NCI-H2107 treated with DMSO at 0.1 percent for 48 hours (cell line): ENCODE measurements around the gene STBD1.
A peak's percentile ranks its signal among the peaks of the same experiment; 100 is the strongest.
"Not testable (repeated sequence)": the region's sequence is repeated elsewhere in the genome, so short reads cannot be mapped to it uniquely, and the experiment has no call there.

Source experiments
- DNase-seq: peaks from one replicate; lab custom pipeline; 2025; ENCODE audit not compliant: unreplicated experiment; lab: John Stamatoyannopoulos, UW

The STBD1 gene

DNA sequence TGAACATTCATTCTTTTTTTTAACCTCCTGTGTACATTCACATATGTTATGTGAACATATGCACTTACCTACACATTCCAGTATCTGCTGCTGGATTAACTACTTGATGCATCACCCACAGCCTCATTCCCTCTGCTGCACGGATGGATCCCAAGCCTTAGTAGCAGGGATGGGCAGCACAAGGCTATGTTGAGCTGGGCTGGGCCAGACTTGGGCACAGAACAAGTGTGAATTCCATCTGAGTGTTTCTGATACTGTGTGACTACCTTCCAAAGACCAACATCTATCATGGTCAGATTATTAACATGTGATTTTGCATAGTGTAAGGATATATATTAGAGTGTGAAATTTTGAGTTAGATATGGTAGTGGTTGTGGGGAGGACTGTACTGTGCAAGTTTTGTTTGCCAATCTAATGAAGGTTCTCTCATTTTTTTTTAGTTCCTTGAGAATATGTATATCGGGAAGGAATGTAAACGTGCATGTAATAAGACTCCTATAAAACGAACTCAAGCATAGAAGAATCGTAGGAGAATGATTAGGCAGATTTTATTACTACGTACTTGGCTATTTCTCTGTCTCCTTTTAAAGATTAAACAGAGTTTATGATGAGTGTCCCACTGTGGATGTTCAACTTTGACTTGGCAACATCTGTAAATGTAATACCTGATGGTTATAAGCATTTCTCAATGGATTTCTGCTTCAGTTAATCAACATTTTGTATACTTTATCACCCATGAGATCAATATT lies 23.4 kb upstream of the STBD1 start:
- DNase-seq: no peak

DNA sequence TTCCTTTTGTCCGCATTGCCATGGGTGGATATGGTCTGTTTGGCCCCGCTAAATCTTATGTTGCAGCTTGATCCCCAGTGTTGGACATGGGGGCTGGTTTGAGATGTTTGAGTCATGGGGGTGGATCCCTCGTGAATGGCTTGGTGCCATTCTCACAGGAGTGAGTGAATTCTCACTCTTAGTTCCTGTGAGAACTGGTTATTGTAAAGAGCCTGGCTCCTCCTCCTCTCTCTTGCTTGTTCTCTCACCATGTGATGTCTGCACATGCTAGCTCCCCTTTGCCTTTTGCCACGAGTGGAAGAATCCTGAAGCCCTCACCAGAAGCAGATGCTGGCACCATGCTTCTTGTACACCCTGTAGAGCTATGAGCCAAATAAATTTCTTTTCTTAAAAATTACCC lies 22.6 kb upstream of the STBD1 start:
- no peak for DNase-seq

DNA sequence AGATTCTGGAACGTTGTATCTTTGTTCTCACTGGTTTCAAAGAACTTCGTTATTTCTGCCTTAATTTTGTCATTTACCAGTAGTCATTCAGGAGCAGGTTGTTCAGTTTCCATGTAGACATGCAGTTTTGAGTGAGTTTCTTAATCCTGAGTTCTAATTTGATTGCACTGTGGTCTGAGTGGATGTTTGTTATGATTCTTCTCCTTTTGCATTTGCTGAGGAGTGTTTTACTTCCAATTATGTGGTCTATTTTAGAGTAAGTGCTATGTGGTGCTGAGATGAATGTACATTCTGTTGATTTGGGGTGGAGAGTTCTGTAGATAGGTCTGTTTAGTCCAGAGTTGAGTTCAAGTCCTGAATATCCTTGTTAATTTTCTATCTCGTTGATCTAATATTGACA lies 18.7 kb upstream of the STBD1 start:
- not testable (repeated sequence) for DNase-seq

DNA sequence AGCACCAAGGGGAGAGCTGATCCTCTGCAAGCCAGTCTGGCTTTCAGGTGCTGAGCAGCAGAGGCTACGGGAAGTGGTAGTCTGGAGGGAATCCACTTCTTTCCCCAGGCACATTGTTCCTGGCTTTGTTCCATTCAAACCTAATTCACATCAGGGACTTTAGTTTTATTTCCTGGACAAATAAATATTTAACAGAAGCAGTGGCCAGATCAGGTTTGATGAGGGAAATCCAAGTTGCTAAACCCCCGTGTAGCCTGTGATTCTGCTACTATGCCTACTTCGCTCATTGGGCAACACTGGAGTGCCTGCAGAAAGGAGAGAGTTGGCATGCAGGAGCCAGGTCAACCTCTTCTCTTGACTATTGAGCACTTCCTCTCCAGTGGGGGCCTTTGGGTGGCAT lies 13.8 kb upstream of the STBD1 start:
- DNase-seq: no peak

DNA sequence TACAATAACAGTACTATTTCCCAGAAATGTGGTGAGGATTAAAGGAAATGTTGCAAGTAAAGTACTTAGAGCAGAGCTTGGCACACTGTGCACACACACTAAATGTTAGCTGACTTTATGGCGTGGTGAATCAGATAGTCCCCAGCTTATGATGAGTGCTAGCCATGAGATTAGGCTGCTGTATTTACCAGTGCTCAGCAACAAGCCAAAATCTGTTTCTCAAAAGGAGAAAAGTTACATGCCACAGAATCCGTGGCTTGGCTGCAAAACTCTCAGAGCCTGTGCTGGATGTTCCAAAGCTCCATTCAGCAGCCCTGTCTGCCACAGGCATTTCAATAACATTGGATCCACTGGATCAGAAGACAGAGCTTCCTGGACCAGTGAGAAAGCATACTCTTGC lies 12.8 kb upstream of the STBD1 start:
- no peak for DNase-seq

DNA sequence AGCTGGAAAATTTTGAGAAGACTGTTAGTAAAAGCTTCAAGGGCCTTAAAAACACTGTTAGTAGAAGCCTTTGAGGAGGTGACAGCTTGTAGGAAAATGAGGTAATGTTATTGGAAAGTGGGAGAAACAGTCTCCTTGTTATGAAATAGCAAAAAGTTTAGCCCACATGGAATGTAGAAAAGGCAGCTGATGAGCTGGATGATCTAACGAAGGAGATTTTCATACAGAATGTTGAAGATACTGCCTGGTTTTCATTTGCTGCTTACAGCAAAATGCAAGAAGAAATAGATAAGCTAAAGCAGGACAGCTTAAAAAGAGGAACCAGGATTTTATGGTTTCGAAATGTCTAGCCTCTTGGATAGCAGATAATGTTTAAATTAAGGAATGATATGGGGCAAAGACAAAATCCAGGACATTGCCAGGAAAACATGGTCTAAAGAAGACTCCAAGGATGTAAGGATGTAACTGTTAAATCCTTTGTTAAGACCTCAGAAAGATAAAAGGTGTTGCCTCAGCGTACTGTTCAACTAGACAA lies 10.2 kb upstream of the STBD1 start:
- DNase-seq: no peak

DNA sequence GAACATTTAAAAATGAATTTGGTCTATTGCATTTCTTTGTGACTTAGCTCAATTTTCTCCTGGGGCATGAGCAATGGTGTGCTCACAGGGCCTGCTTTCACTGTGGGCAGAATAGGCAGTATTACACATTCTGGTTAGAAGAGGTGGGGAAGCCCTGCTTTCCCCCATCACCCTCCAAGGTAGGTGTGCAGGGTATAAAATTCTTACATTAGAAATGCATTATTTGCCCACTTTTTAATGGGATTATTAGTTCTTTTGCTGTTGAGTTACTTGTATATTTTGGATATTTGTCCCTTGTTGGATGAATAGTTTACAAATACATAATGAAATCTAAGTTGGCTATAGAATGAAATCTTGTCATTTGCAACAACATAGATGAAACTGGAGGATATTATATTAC lies 8.3 kb upstream of the STBD1 start:
- DNase-seq: no peak

DNA sequence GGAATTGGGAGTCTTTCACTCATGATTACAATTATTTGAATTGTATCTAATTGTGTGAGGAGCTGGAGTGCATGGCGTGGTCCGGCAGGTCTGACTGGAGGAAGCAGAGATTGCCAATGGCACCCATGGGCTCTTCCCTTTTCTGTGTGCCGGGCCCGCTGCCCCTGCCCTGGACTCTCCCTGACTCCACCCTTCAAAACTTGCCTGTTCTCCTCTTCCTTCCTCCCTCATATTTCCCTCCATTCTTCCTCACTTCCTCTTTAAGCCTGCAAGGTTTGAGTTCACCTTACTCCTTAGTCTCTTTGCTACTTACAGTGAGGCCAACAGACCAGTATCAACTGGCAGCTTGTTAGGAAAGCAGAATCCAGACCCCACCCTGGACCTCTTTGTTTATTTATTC lies 6.5 kb upstream of the STBD1 start:
- DNase-seq: no peak

DNA sequence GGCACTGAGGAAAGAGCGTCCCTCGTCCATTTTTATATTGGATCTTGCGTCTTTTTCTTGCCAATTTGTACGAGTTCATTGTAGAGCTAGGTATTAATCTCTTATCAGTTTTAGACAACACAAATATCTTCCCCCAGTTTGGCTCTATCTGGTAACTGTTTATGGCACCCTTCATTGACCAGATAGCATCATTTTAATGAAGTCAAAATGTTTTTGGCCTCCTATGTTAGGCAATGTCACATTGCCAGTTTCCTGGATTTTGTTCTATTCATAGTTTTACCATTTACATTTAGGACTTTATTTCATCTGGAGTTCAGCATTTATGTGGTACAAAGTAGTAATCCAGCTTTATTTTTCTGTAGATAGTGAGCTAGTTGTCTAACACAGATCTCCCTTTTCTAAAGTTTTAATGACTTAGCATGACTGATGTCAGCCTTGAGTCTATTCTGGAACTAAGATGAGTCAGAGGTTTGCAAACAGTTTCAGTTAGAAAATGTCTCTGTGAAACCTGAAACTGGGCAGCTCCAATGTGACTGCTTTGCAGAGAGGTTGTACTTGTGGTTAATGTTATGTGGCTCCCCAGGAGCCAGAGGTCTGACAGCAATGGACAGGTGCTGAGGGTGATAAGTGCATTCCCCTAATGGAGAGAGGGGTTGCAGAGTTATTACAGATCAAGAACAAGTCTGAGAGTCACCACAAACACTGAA lies 5.3 kb upstream of the STBD1 start:
- peak; percentile 84 for DNase-seq

DNA sequence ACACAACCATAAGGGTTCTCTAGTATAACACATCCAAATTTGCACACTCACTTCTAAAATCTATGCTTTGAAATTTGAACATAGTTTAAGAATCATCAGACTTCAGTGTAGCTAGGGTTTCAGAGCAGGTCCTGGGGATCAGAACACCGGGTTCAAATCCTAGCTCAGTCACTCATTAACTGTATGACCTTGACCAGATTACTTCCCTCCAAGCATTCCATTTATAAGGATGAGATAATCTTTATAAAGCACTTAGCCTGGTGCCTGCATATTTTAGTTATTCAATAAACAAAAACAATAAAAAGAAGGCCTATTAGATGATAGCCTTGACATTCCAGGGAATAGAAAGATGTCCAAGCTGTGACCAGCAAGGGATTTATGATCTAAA lies 4.8 kb upstream of the STBD1 start:
- no peak for DNase-seq

DNA sequence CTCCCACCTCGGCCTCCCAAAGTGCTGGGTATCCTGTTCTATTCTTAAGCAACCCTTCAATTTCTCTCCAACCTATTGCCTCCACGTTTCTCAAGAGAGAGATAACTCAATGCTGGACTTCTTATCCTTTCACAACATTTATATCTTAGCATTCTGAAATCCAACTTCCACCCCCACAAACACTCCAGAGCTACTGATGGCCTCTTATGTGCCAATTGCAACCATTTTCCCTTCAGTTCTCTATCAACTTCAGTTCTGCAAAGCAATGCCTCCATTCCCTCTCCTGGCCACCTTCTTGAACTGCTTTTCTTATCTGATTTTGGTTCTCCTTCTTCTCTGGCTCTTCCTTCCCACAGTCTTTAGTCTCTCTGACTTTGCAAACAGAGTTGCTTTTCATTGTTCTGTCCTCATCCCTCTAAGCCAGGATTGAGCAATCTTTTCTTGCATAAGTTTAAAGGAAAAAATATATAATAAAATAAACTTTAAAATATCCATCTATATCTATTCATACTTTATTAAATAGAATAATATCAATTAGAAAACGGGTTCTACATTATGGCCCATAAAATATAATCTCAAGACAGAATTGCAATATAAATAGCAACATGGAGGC lies 3.6 kb upstream of the STBD1 start:
- DNase-seq: no peak

DNA sequence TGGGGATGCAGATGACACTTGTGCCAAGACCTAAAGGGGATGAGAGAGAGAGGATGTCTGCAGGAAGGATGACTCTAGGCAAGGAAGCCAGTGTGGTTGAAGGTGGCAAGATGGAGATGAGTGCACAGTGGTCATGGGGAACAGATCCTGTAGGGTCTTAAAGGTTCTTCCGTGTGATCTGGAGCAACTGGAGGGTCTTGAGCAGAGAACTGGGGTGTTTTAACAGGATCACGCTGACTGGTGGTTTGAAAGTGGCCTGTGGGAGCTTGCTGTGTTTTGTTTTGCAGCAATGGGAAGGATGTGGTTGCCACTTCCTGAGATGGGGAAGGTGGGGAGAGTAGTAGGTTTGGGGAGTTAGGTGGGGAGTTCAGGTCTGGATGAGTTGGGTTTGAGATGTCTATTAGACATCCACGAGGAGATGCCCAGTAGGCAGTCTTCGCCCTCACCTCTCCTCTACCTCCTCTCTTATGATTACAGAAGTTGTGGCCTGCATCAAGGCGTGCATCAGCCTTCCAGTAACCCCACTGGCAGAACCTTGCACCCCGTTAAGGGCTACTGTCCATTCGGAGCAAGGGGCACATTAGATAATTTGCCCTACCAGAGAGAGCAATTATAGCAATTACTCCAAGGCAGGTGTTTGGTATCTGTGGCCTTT lies 1.4 kb upstream of the STBD1 start:
- no peak for DNase-seq

DNA sequence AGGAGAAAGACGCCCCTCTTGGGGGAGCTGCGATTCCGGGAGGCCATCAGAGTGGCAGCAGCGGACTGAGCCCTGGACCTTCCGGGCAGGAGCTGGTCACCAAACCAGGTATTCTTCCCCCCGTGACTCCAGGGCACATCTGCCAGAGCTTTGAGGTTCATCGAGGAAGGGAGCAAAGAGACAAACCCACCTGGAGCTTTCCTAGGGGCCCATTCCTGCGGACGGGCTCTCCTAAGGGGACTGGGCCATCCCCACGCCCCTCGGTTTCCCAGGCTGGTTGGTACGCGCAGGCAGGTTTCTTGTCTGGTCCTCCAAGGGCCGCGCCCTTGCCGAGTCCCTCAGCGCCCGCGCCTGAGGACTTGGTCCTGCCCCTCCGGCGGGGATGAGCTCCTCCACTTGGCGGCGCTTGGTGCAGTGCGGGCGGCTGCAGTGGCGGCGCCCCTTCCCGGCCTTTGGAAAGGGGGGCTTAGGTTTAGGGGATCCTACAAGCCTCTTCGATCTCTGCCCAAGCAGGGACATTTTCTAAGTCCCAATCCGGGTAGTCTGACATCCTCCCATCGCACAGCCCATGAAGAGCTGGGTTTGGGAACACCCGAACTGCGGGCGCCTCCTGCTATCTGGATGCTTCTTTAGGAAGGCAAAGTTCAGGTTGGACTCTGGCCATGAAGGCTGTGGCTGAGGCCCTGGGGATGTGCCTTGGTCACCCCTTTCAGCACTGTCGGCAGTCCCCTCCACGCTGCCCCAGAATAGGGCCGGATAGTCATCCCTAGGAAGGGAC lies 538 bp downstream of the STBD1 start:
- no peak for DNase-seq

DNA sequence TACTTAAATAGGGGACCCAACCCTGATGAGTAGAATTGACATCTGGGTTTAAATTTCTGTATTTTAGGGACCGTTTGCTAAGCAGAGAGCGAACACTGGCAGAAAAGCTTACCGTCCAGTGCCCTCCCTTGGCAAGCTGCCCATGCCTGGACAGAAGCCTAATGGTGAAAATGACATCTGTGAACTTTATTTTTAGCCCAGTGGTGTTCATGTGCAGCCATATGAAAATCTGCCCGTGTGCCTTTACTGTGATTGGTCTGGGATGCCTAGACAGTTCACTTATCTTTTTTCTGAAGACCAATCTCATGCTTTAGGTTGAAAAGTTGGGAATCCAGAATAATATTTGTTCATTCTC lies 1.1 kb downstream of the STBD1 start:
- DNase-seq: no peak

DNA sequence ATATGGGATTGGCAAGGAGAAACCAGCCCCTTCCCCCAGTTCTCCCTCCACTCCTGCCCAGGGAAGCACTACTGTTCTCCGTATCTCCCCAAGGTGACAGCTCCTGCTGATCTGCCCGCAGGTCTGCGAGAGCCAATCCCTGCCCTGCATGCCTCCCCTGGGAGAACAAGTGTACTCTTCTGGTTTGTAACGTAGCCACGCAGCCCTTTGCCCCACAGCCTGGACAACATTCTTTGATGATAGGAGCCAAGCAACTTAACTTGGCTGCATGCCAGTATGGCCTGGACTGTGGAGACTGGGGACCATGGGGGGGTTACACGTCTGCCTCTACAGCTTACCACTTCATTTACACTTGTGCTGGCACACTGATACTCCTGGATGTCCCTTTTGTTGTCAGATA lies 2.0 kb downstream of the STBD1 start:
- DNase-seq: no peak

DNA sequence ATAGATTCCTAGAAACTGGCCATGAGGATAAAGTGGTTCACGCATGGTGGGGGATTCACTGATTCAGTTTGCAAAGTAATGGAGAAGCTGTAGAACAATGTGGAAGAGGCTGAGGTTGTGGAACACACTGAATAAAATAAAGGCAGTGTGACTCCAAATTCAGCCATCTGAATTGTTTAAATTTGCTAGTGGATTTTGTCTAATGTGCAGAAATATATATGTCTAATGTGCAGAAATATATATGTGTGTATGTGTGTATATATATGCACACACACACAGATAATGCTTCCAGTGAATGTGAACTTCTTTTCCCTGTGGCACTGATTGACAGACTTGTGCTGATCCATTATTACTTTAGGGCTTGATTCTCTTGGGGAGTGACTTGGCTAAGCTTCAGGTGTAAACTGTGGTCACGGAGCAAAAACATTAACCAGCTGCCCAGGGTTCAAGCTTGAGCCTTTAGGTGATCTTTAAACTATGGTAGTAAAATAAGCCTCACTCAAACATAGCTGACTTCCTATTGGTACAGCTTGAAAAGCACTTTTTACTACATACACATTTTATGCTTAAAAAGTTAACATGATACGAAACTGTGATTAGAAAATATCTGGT lies 3.5 kb downstream of the STBD1 start:
- DNase-seq: no peak

DNA sequence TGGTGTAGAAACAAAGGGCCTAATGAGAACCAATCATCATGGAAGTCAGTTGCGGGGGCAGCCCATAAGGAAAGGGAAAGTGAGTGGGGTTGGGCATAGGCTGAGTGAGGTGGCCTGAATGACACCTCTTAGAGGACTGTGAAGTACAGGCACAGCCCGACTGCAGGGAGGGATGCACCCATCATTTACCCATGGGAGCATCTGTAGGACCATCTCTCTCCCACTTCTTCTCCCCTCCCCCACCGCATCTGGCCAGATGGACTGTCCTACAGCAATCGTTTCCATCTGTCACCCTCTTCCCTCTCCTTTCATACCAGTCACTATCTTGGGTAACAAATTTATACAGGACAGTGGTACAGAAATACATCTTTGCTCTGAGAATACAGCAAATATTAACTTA lies 4.2 kb downstream of the STBD1 start:
- no peak for DNase-seq

DNA sequence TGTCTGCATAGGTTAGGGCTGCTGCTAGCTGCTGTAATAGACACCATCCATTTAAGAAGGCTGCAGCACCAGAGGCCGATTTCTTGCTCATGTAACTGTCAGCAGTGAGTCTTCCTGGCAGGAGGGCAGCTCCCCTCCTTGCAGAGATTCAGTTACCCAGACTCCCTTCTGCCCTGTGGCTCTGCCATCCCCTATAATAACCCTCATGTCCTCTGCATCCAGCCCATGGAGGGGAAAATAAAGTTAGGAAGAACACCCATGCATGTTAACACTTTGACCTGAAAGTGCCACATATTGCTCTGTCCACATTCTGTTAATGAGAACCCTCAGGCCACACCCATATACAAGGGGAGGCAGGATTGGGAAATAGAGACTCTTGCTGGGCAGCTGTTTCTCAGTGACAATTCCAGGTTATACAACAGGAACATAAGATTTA lies 5.4 kb downstream of the STBD1 start:
- no peak for DNase-seq

DNA sequence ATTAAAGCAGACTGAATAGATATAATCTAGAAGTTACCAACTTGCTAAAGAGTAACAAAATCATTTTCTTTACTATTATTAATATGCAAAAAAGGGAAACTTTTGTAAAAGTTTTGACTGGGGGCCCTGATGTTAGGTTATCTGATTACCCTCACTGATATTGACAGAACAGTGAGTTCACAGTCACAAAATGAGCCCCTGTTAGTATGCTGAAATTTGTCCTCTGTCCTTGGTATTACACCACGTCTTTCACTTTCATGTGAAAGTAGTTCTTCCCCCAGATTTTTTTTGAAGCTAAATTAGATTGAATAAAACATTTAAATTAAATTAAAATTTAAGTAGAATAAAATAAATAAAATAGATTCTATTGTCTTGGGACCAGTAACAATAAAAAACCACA lies 5.9 kb downstream of the STBD1 start:
- DNase-seq: no peak

DNA sequence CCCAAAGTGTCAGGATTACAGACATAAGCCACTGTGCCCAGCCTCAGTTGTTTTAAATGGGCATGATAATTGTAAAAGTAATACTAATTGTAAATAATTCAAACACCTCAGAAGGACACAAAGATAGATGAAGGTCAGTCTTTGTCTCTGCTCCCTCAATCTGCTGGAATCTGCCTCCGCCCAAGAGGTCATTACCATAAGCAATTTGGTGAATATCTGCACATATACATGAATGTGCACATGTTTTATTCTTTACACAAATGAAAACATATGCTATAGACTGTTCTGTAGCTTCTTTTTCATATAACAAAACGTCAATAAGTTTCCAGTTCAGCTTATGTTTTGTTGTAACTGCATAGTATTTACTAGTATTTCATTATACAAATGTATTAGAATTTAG lies 7.0 kb downstream of the STBD1 start:
- DNase-seq: no peak
